IMR-90 (cell line): ENCODE results near the gene SNX6. TPM values are rescaled to one million over a fixed set of nuclear protein-coding genes. Genes with fewer than 3 reads are reported as not detected.
A peak's percentile ranks its signal among the peaks of the same experiment; 100 is the strongest.
"Not testable (repeated sequence)": the region's sequence is repeated elsewhere in the genome, so short reads cannot be mapped to it uniquely, and the experiment has no call there.

ENCODE experiments used
- ATAC-seq: fragments of 200-7000 bp; cut with Tn5 transposase; 2 replicates; pipeline ENCODE4 v1.9.1; 2020; ENCODE audit warnings: low read depth, mild to moderate bottlenecking, moderate library complexity
- BruUV-seq: library from RNA; stranded (reverse); fragments of 400-500 nt; replicated peaks from 2 replicates; lab custom pipeline; 2021; lab: Mats Ljungman, UMichigan
- CTCF ChIA-PET: fragments of 300-600 bp; formaldehyde crosslinking; extraction: SDS; loops from one replicate; lab custom pipeline; 2021; ENCODE audit warnings: antibody characterized with exemption; lab: Yijun Ruan, JAX
- POLR2A ChIA-PET: fragments of 300-600 bp; sonication (Branson Sonifier 250); formaldehyde crosslinking; loops from one replicate; lab custom pipeline; 2022; ENCODE audit warnings: antibody characterized with exemption; ENCODE audit not compliant: unreplicated experiment; lab: Charles Lee
- DNase-seq: peaks from one replicate; pipeline ENCODE4 v3.0.0; 2013
- H2AFZ ChIP-seq: replicated peaks from 2 replicates; pipeline ENCODE3; 2013; ENCODE audit warnings: low read length, mild to moderate bottlenecking; ENCODE audit not compliant: poor library complexity
- H2AK5ac ChIP-seq: 2 replicates; pipeline ENCODE4 v1.6.1; 2013; ENCODE audit warnings: low read depth, low read length, inconsistent platforms
- H2AK9ac ChIP-seq: replicated peaks from 2 replicates; pipeline ENCODE3; 2013; ENCODE audit warnings: mild to moderate bottlenecking, low read depth, low read length, moderate library complexity; ENCODE audit not compliant: poor library complexity
- H2BK120ac ChIP-seq: 2 replicates; pipeline ENCODE4 v1.6.1; 2013; ENCODE audit warnings: low read depth, low read length, inconsistent platforms
- H2BK15ac ChIP-seq: 3 replicates; pipeline ENCODE4 v1.6.1; 2013; ENCODE audit warnings: low read depth, low read length, inconsistent platforms
- H2BK20ac ChIP-seq: 2 replicates; pipeline ENCODE4 v1.6.1; 2013; ENCODE audit warnings: low read depth, mild to moderate bottlenecking, inconsistent platforms, low read length, moderate library complexity
- H2BK5ac ChIP-seq: 2 replicates; pipeline ENCODE4 v1.6.1; 2013; ENCODE audit warnings: mild to moderate bottlenecking, low read depth, low read length, inconsistent platforms; ENCODE audit not compliant: poor library complexity, severe bottlenecking
- H3K14ac ChIP-seq: replicated peaks from 2 replicates; pipeline ENCODE4 v1.6.1; 2013; ENCODE audit warnings: low read depth, low read length, inconsistent platforms
- H3K18ac ChIP-seq: 2 replicates; pipeline ENCODE4 v1.6.1; 2013; ENCODE audit warnings: low read depth, low read length, control low read depth
- H3K23ac ChIP-seq: 2 replicates; pipeline ENCODE4 v1.6.1; 2013; ENCODE audit warnings: low read depth, low read length, inconsistent platforms
- H3K27ac ChIP-seq: 2 replicates; pipeline ENCODE4 v1.5.1; 2013; ENCODE audit warnings: mild to moderate bottlenecking, control low read depth, low read length; ENCODE audit not compliant: insufficient read depth
- H3K27me3 ChIP-seq: 2 replicates; pipeline ENCODE4 v1.6.1; 2013; ENCODE audit warnings: low read length; ENCODE audit not compliant: control insufficient read depth, insufficient read depth
- H3K36me3 ChIP-seq: 2 replicates; pipeline ENCODE4 v1.6.1; 2013; ENCODE audit warnings: low read length, mixed read lengths; ENCODE audit not compliant: control insufficient read depth, insufficient read depth
- H3K4ac ChIP-seq: 2 replicates; pipeline ENCODE4 v1.6.1; 2013; ENCODE audit warnings: low read depth, low read length, inconsistent platforms
- H3K4me1 ChIP-seq: 2 replicates; pipeline ENCODE4 v1.6.1; 2013; ENCODE audit warnings: low read length, mixed read lengths; ENCODE audit not compliant: control insufficient read depth, insufficient read depth
- H3K4me2 ChIP-seq: 2 replicates; pipeline ENCODE4 v1.6.1; 2013; ENCODE audit warnings: low read depth, mild to moderate bottlenecking, control low read depth, low read length, moderate library complexity
- H3K4me3 ChIP-seq: 2 replicates; pipeline ENCODE4 v1.5.1; 2013; ENCODE audit warnings: low read depth, mild to moderate bottlenecking, control low read depth, low read length, moderate library complexity; ENCODE audit not compliant: insufficient read depth
- H3K56ac ChIP-seq: 2 replicates; pipeline ENCODE4 v1.6.1; 2013; ENCODE audit warnings: low read length, inconsistent platforms; ENCODE audit not compliant: insufficient read depth; ENCODE audit errors: extremely low read depth
- H3K79me1 ChIP-seq, 2 experiments: 2 replicates each; pipeline ENCODE4 v1.6.1; 2013; ENCODE audit warnings: low read length in 2 of 2, inconsistent platforms in 1 of 2, low read depth in 1 of 2
- H3K9ac ChIP-seq: 2 replicates; pipeline ENCODE4 v1.6.1; 2013; ENCODE audit warnings: low read depth, low read length, control low read depth
- H3K9me1 ChIP-seq: 2 replicates; pipeline ENCODE4 v1.6.1; 2013; ENCODE audit warnings: low read length, inconsistent platforms; ENCODE audit not compliant: insufficient read depth
- H3K9me3 ChIP-seq: 2 replicates; pipeline ENCODE4 v1.6.1; 2013; ENCODE audit warnings: low read length; ENCODE audit not compliant: control insufficient read depth, insufficient read depth
- H4K20me1 ChIP-seq: 2 replicates; pipeline ENCODE4 v1.6.1; 2013; ENCODE audit warnings: low read length, inconsistent platforms; ENCODE audit not compliant: insufficient read depth
- H4K5ac ChIP-seq: 2 replicates; pipeline ENCODE4 v1.6.1; 2013; ENCODE audit warnings: mild to moderate bottlenecking, low read depth, low read length, control low read depth
- H4K8ac ChIP-seq, 2 experiments: 2 replicates each; pipeline ENCODE4 v1.6.1; 2013; ENCODE audit warnings: low read depth in 2 of 2, low read length in 2 of 2, control low read depth in 1 of 2, inconsistent platforms in 1 of 2
- H4K91ac ChIP-seq: 2 replicates; pipeline ENCODE4 v1.6.1; 2013; ENCODE audit warnings: low read depth, low read length, inconsistent platforms; ENCODE audit not compliant: insufficient read depth
- NFE2L2 ChIP-seq: fragments of 150-350 bp; IDR thresholded peaks from 2 replicates; pipeline ENCODE4 v1.6.1; 2016; ENCODE audit warnings: low read depth, mild to moderate bottlenecking, low read length
- POLR2A ChIP-seq: IDR thresholded peaks from 2 replicates; pipeline ENCODE4 v1.6.1; 2012; ENCODE audit warnings: mild to moderate bottlenecking, low read depth, low read length
- WGBS, 2 experiments: methylation state at CpG; one replicate each; pipeline versions ENCODE4 v1.1.5 to v1.1.7; 2013; ENCODE audit warnings: missing lambda C conversion rate in 2 of 2; ENCODE audit not compliant: insufficient read length in 1 of 2; ENCODE audit errors: extremely low coverage in 2 of 2; 5-methylcytosine and 5-hydroxymethylcytosine counted together
- dilution Hi-C: fragments of 300-500 bp; cut with HindIII; formaldehyde crosslinking; loops from one replicate; pipeline ENCODE4 v1.14.3; 2018; ENCODE audit warnings: low sequenced_read_pairs; ENCODE audit not compliant: unreplicated experiment
- in situ Hi-C: fragments of 300-500 bp; cut with MboI; formaldehyde crosslinking; loops from 3 replicates; pipeline ENCODE4 v1.14.3; 2019; ENCODE audit warnings: low sequenced_read_pairs, inconsistent platforms, mixed read lengths
- intact Hi-C: fragments of 100-400 bp; cut with micrococcal nuclease; formaldehyde crosslinking; loops from 2 replicates; pipeline ENCODE4 v1.10.0; 2022
- polyA plus RNA-seq, 3 experiments: library from polyadenylated mRNA; depleted of rRNA; stranded (reverse); fragments of >200 nt; gene quantifications; 2 replicates each; pipeline ENCODE4 v1.2.3, GENCODE V29; 2012; ENCODE audit warnings: low replicate concordance in 1 of 3
- total RNA-seq: library from RNA; depleted of rRNA; stranded (reverse); fragments of >200 nt; gene quantifications from 2 replicates; pipeline ENCODE4 v1.2.3, GENCODE V29; 2012

The SNX6 gene
- total and polyA plus RNA-seq, 2 of the 4 experiments (the other 2 are of a cell fraction), result 116 to 127 TPM

DNA sequence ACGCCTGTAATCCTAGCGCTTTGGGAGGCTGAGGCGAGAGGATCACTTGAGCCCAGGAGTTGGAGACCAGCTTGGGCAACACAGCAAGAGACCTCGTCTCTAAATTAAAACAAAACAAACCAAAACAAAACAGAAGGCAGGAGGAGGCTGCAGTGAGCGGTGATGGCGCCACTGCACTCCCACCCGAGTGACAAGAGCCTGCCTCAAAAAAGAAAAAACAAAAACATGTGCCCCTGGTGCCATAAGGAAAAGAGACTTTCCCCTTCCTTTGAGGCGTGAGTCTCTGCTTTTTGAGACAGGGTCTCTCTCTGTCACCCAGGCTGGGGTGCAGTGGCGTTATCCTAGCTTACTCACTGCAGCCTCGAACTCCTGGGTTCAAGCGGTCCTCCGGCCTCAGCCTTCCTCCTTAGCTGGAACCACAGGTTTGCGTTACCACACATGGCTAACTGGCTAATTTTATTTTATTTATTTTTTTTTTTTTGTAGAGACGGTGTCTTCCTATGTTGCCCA, 81.4 kb downstream of the SNX6 start:
- Histone ChIP-seq H3K79me1 (no peaks in the 10 kb centered on the region), H3K9me3 (no peaks in the 10 kb centered on the region), H3K4me2 (no peak overlapping the region), H3K27me3 (no peaks in the 10 kb centered on the region), H2AK5ac (no peak overlapping the region), H3K36me3 (no peaks in the 10 kb centered on the region), H4K8ac (no peak overlapping the region), H3K23ac (no peak overlapping the region), H3K9me1 (peaks cover 8% of the 10 kb centered on the region; the same call in 1 of the 2 replicates), H3K18ac (no peak overlapping the region), H3K4ac (no peak overlapping the region), H4K91ac (no peak overlapping the region), H2AFZ (no peak overlapping the region), H3K4me1 (peaks cover 2% of the 10 kb centered on the region), H2AK9ac (no peak overlapping the region), H3K14ac (no peak overlapping the region), H2BK20ac (no peak overlapping the region), H4K5ac (no peak overlapping the region), H2BK5ac (no peak overlapping the region), H4K20me1 (no peaks in the 10 kb centered on the region; the same call in 1 of the 2 replicates), H3K4me3 (no peak overlapping the region), H3K9ac (no peak overlapping the region), H3K56ac (no peak overlapping the region), H3K27ac (no peak overlapping the region), H2BK120ac (no peak overlapping the region), H2BK15ac (no peak overlapping the region)
- ATAC-seq, result no peak
- WGBS, 2 experiments, result 87% methylated on average over 3 of the region's 14 CpGs; no CpG with 5 or more reads in 1 of the 2 experiments
- no peak for DNase-seq
- POLR2A ChIA-PET, result interaction anchor here (0.7 kb wide), 1 partner anchor 150 kb away, joined by 11 read pairs; no protein-coding TSS in a partner anchor
- CTCF ChIA-PET, result no interaction called here
- no peak for TF ChIP-seq NFE2L2
- TF ChIP-seq POLR2A, result peak; percentile 25; the same call in 1 of the 2 replicates
- no TSS peak for BruUV-seq
- intact Hi-C loops, result no loop called here
- in situ Hi-C loops, result no loop called here
- dilution Hi-C loops, result no loop called here

DNA sequence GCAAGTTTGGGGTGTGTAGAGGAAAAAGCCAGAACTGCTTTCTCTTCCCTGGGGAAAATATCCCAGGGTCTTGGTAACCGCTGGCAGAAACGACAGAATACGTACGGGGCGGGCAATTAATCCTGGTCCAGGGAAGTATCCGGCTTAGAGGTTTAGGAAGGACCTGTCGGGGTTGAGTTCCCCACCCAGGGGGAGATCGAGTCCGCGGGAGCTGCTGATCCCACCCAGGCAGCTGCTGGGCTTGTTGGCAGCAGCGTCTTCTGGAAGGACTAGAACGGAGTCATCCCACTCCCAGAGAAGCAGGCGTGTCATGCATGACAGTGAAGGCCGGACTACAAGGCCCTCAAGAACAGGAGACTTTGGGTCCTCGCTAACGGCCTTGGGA, 82.8 kb downstream of the SNX6 start:
- H2AFZ ChIP-seq, BruUV-seq, H3K9me1 ChIP-seq, H3K18ac ChIP-seq, H4K8ac ChIP-seq, H3K56ac ChIP-seq, H3K4me2 ChIP-seq, H3K36me3 ChIP-seq, H4K5ac ChIP-seq, H4K20me1 ChIP-seq, H3K9ac ChIP-seq, H2AK9ac ChIP-seq, H3K23ac ChIP-seq, CTCF ChIA-PET, H3K14ac ChIP-seq, H3K9me3 ChIP-seq, H3K4me3 ChIP-seq, H2BK20ac ChIP-seq, H4K91ac ChIP-seq, H2BK15ac ChIP-seq, H3K27ac ChIP-seq, H2AK5ac ChIP-seq, H3K27me3 ChIP-seq, H3K4ac ChIP-seq, dilution Hi-C loops, H2BK120ac ChIP-seq, H2BK5ac ChIP-seq, H3K4me1 ChIP-seq, POLR2A ChIA-PET, H3K79me1 ChIP-seq, intact Hi-C loops, in situ Hi-C loops, DNase-seq: not testable (repeated sequence)
- WGBS, 2 experiments, result no CpG with 5 or more reads among the region's 16 CpGs
- peak; percentile 70 for ATAC-seq
